Measurements from ENCODE around the gene PPP1R3F.

GRCh38 chrX:49310371-49310770, 40.8 kb downstream of the PPP1R3F start:
- TF ChIP-seq CTCF (IDR thresholded peaks at IDR 0.05; ENCODE audit: insufficient read depth, low read depth, low read length), result no peak
- no peak for TF ChIP-seq EZH2 (IDR thresholded peaks at IDR 0.05; ENCODE audit: insufficient read depth, low read length)
